ENCODE data around the gene PRTG. TPM values are rescaled to one million over a fixed set of nuclear protein-coding genes. Genes with fewer than 3 reads are reported as not detected.

Gene PRTG
- total RNA-seq, 1 donor from 2014 or later, result 574 TPM

- Mint-ChIP-seq H3K36me3 (peaks cover 9% of the 10 kb centered on the region), H3K27ac (peak overlapping the region; percentile 86), H3K4me1 (peaks cover 12% of the 10 kb centered on the region), H3K27me3 (ENCODE audit: insufficient read depth, low read depth) (peaks cover 3% of the 10 kb centered on the region), H3K9me3 (peaks cover 7% of the 10 kb centered on the region), H3K4me3 (peak overlapping the region; percentile 86)
- Histone ChIP-seq H3K27me3 (peaks cover 59% of the 10 kb centered on the region), H3K4me1 (peaks cover 4% of the 10 kb centered on the region), H3K9me3 (ENCODE audit: low read depth) (no peaks in the 10 kb centered on the region), H3K79me2 (ENCODE audit: low read depth) (no peaks in the 10 kb centered on the region), H4K20me1 (ENCODE audit: low read depth) (no peaks in the 10 kb centered on the region), H3K27ac (no peak overlapping the region), H3K4me3 (no peak overlapping the region), H3F3A (ENCODE audit: low read depth) (peaks cover 12% of the 10 kb centered on the region), H3K36me3 (no peaks in the 10 kb centered on the region), H2AFZ (replicated peaks) (no peak overlapping the region), H3K9ac (no peak overlapping the region), H3K4me2 (no peak overlapping the region)
- no peak for TF ChIP-seq EZH2phosphoT487 (IDR thresholded peaks at IDR 0.05)
- no peak for TF ChIP-seq CTCF (IDR thresholded peaks at IDR 0.05)
- no peak for TF ChIP-seq EZH2 (IDR thresholded peaks at IDR 0.05)
- DNase-seq (ENCODE audit: low spot score), result no peak
Observed at GRCh38 chr15:55589287-55589686, 153.7 kb downstream of the PRTG start.

GRCh38 chr15:55588815-55589115 lies 154.2 kb downstream of the PRTG start:
- Histone ChIP-seq H3K79me2 (ENCODE audit: low read depth) (no peaks in the 10 kb centered on the region), H3K27me3 (peaks cover 64% of the 10 kb centered on the region), H3K4me3 (peak overlapping the region; percentile 54), H3K4me1 (peaks cover 4% of the 10 kb centered on the region), H3F3A (ENCODE audit: low read depth) (peaks cover 12% of the 10 kb centered on the region), H3K9ac (no peak overlapping the region), H3K27ac (no peak overlapping the region), H3K9me3 (ENCODE audit: low read depth) (no peaks in the 10 kb centered on the region), H4K20me1 (ENCODE audit: low read depth) (no peaks in the 10 kb centered on the region), H3K36me3 (no peaks in the 10 kb centered on the region), H3K4me2 (peak overlapping the region; percentile 86), H2AFZ (replicated peaks) (peak overlapping the region; percentile 86)
- H3K27ac Mint-ChIP-seq, result peak overlapping the region; percentile 86
- TF ChIP-seq EZH2phosphoT487 (IDR thresholded peaks at IDR 0.05), result no peak
- no peak for TF ChIP-seq CTCF (IDR thresholded peaks at IDR 0.05)
- no peak for TF ChIP-seq EZH2 (IDR thresholded peaks at IDR 0.05)
- no peak for DNase-seq (ENCODE audit: low spot score)
- H3K9me3 Mint-ChIP-seq, result peaks cover 7% of the 10 kb centered on the region
- peaks cover 12% of the 10 kb centered on the region for H3K4me1 Mint-ChIP-seq
- peak overlapping the region; percentile 86 for H3K4me3 Mint-ChIP-seq
- H3K27me3 Mint-ChIP-seq (ENCODE audit: insufficient read depth, low read depth), result peaks cover 3% of the 10 kb centered on the region
- peaks cover 9% of the 10 kb centered on the region for H3K36me3 Mint-ChIP-seq

- peak within 1 kb of the TSS; percentile 76 for H3K4me3 ChIP-seq
- TF ChIP-seq EZH2 (IDR thresholded peaks at IDR 0.05), result no peak
- TF ChIP-seq CTCF (IDR thresholded peaks at IDR 0.05), result no peak
- TF ChIP-seq EZH2phosphoT487 (IDR thresholded peaks at IDR 0.05), result no peak
- Mint-ChIP-seq H3K4me1 (peaks cover 12% of the 10 kb centered on the region), H3K9me3 (peaks cover 7% of the 10 kb centered on the region), H3K27me3 (ENCODE audit: insufficient read depth, low read depth) (peaks cover 3% of the 10 kb centered on the region), H3K27ac (peak within 1 kb of the TSS; percentile 86), H3K36me3 (peaks cover 9% of the 10 kb centered on the region), H3K4me3 (peak within 1 kb of the TSS; percentile 90)
- H3K36me3 ChIP-seq, result no peaks in the 10 kb centered on the region
- H3K4me1 ChIP-seq, result peaks cover 4% of the 10 kb centered on the region
- H3K27ac ChIP-seq, result no peak within 1 kb of the TSS
- H3K79me2 ChIP-seq (ENCODE audit: low read depth), result no peaks in the 10 kb centered on the region
- H3K27me3 ChIP-seq, result peaks cover 65% of the 10 kb centered on the region
- peak within 1 kb of the TSS; percentile 91 for H3K4me2 ChIP-seq
- no peaks in the 10 kb centered on the region for H4K20me1 ChIP-seq (ENCODE audit: low read depth)
- DNase-seq (ENCODE audit: low spot score), result peak; percentile 90
- H3K9ac ChIP-seq, result no peak within 1 kb of the TSS
- H3K9me3 ChIP-seq (ENCODE audit: low read depth), result no peaks in the 10 kb centered on the region
- H2AFZ ChIP-seq (replicated peaks), result peak within 1 kb of the TSS; percentile 99
- peaks cover 12% of the 10 kb centered on the region for H3F3A ChIP-seq (ENCODE audit: low read depth)
Observed at GRCh38 chr15:55588070-55588814, 154.7 kb downstream of the PRTG start, which contains the start of gene PYGO1. PYGO1 (minus strand) TSS chr15:55588345; CDS start chr15:55587883, 462 bp downstream.
